H9 (cell line): Measurements from ENCODE around the gene RPL7L1. TPM values are rescaled to one million over a fixed set of nuclear protein-coding genes. Genes with fewer than 3 reads are reported as not detected.

Experiments
- DNase-seq: peaks from one replicate; pipeline ENCODE4 v3.0.0-alpha.2; 2017
- H2AFZ ChIP-seq: one replicate; pipeline ENCODE4 v1.6.1; 2013; ENCODE audit warnings: mild to moderate bottlenecking, low read length, control low read depth, moderate library complexity
- H2AK5ac ChIP-seq: 2 replicates; pipeline ENCODE4 v1.6.1; 2013; ENCODE audit warnings: low read length, control low read depth, mixed read lengths; ENCODE audit not compliant: insufficient read length
- H2BK120ac ChIP-seq: one replicate; pipeline ENCODE4 v1.6.1; 2013; ENCODE audit warnings: low read depth, mild to moderate bottlenecking, low read length, control low read depth, inconsistent platforms; ENCODE audit not compliant: poor library complexity, severe bottlenecking
- H2BK12ac ChIP-seq: 2 replicates; pipeline ENCODE4 v1.6.1; 2013; ENCODE audit warnings: low read length, control low read depth, mixed read lengths, low read depth; ENCODE audit not compliant: insufficient read length
- H2BK15ac ChIP-seq: 2 replicates; pipeline ENCODE4 v1.6.1; 2013; ENCODE audit warnings: low read depth, low read length, control low read depth
- H2BK20ac ChIP-seq: one replicate; pipeline ENCODE4 v1.6.1; 2013; ENCODE audit warnings: low read depth, mild to moderate bottlenecking, low read length, control low read depth, inconsistent platforms; ENCODE audit not compliant: poor library complexity, severe bottlenecking
- H2BK5ac ChIP-seq: 2 replicates; pipeline ENCODE4 v1.6.1; 2013; ENCODE audit warnings: low read length, control low read depth, mixed read lengths; ENCODE audit not compliant: insufficient read length
- H3K14ac ChIP-seq: 2 replicates; pipeline ENCODE4 v1.6.1; 2013; ENCODE audit warnings: low read length, control low read depth; ENCODE audit not compliant: insufficient read depth
- H3K18ac ChIP-seq: 2 replicates; pipeline ENCODE4 v1.6.1; 2013; ENCODE audit warnings: low read depth, mild to moderate bottlenecking, mixed read lengths, low read length, control low read depth; ENCODE audit not compliant: insufficient read length
- H3K23ac ChIP-seq: 2 replicates; pipeline ENCODE4 v1.6.1; 2013; ENCODE audit warnings: low read length, control low read depth, mixed read lengths, low read depth; ENCODE audit not compliant: insufficient read length
- H3K23me2 ChIP-seq: 2 replicates; pipeline ENCODE4 v1.6.1; 2013; ENCODE audit warnings: low read depth, mild to moderate bottlenecking, mixed read lengths, low read length, control low read depth; ENCODE audit not compliant: insufficient read length, poor library complexity, severe bottlenecking
- H3K27ac ChIP-seq: 2 replicates; pipeline ENCODE4 v1.5.1; 2013; ENCODE audit warnings: low read length, control low read depth, mixed read lengths, low read depth; ENCODE audit not compliant: insufficient read length
- H3K27me3 ChIP-seq: 2 replicates; pipeline ENCODE4 v1.6.1; 2013; ENCODE audit warnings: low read length, control low read depth, inconsistent platforms; ENCODE audit not compliant: insufficient read depth
- H3K4ac ChIP-seq: 2 replicates; pipeline ENCODE4 v1.6.1; 2013; ENCODE audit warnings: low read depth, mild to moderate bottlenecking, control low read depth, inconsistent platforms, low read length, moderate library complexity
- H3K4me1 ChIP-seq: 2 replicates; pipeline ENCODE4 v1.6.1; 2013; ENCODE audit warnings: low read length, control low read depth, inconsistent platforms; ENCODE audit not compliant: insufficient read depth
- H3K4me2 ChIP-seq: 2 replicates; pipeline ENCODE4 v1.6.1; 2013; ENCODE audit warnings: low read length, control low read depth, mixed read lengths; ENCODE audit not compliant: insufficient read length, insufficient read depth
- H3K56ac ChIP-seq: 2 replicates; pipeline ENCODE4 v1.6.1; 2013; ENCODE audit warnings: low read depth, mild to moderate bottlenecking, mixed read lengths, low read length, control low read depth; ENCODE audit not compliant: insufficient read length
- H3K79me1 ChIP-seq: 2 replicates; pipeline ENCODE4 v1.6.1; 2013; ENCODE audit warnings: low read depth, mild to moderate bottlenecking, moderate library complexity, low read length, control low read depth, inconsistent platforms; ENCODE audit not compliant: insufficient read depth, poor library complexity, severe bottlenecking
- H3K79me2 ChIP-seq: 2 replicates; pipeline ENCODE4 v1.6.1; 2013; ENCODE audit warnings: low read length, control low read depth, inconsistent platforms; ENCODE audit not compliant: insufficient read depth
- H3K9ac ChIP-seq: 2 replicates; pipeline ENCODE4 v1.6.1; 2013; ENCODE audit warnings: low read length, control low read depth, mixed read lengths; ENCODE audit not compliant: insufficient read length; ENCODE audit errors: extremely low read depth
- H3K9me3 ChIP-seq: one replicate; pipeline ENCODE4 v1.6.1; 2013; ENCODE audit warnings: low read depth, low read length, inconsistent platforms; ENCODE audit not compliant: control insufficient read depth
- H3T11ph ChIP-seq: one replicate; pipeline ENCODE4 v1.6.1; 2013; ENCODE audit warnings: mild to moderate bottlenecking, low read length, control low read depth, inconsistent platforms
- H4K20me1 ChIP-seq: one replicate; pipeline ENCODE4 v1.6.1; 2013; ENCODE audit not compliant: control insufficient read depth, insufficient read length, insufficient read depth
- H4K5ac ChIP-seq: 2 replicates; pipeline ENCODE4 v1.6.1; 2013; ENCODE audit warnings: low read depth, mild to moderate bottlenecking, mixed read lengths, low read length, control low read depth; ENCODE audit not compliant: insufficient read length
- H4K8ac ChIP-seq: replicated peaks from 2 replicates; pipeline ENCODE4 v1.6.1; 2013; ENCODE audit warnings: low read length, control low read depth, mixed read lengths, low read depth; ENCODE audit not compliant: insufficient read length
- H4K91ac ChIP-seq: 2 replicates; pipeline ENCODE4 v1.6.1; 2013; ENCODE audit warnings: low read depth, mild to moderate bottlenecking, moderate library complexity, mixed read lengths, low read length, control low read depth; ENCODE audit not compliant: insufficient read length
- H3K27ac Mint-ChIP-seq, 3 experiments: 2 replicates in 2 of 3; 3 replicates in 1 of 3; pipeline ENCODE4 v1.8.0; 2020 to 2021; ENCODE audit warnings: mixed read lengths in 3 of 3, mild to moderate bottlenecking in 1 of 3, moderate library complexity in 1 of 3
- H3K27me3 Mint-ChIP-seq: 2 replicates; pipeline ENCODE4 v1.8.0; 2021; ENCODE audit warnings: low read depth, mild to moderate bottlenecking, moderate library complexity, mixed read lengths
- H3K36me3 Mint-ChIP-seq, 3 experiments: 2 replicates in 2 of 3; 3 replicates in 1 of 3; pipeline ENCODE4 v1.8.0; 2020 to 2021; ENCODE audit warnings: low read depth in 3 of 3, mixed read lengths in 3 of 3; ENCODE audit not compliant: insufficient read depth in 1 of 3
- H3K4me1 Mint-ChIP-seq, 2 experiments: 2 replicates each; pipeline ENCODE4 v1.8.0; 2020; ENCODE audit warnings: mixed read lengths in 2 of 2
- H3K4me3 Mint-ChIP-seq, 2 experiments: 2 replicates in 1 of 2; 3 replicates in 1 of 2; pipeline ENCODE4 v1.8.0; 2020 to 2021; ENCODE audit warnings: mild to moderate bottlenecking in 2 of 2, mixed read lengths in 2 of 2, moderate library complexity in 1 of 2
- H3K9me3 Mint-ChIP-seq, 2 experiments: 2 replicates in 1 of 2; 3 replicates in 1 of 2; pipeline ENCODE4 v1.8.0; 2020; ENCODE audit warnings: mild to moderate bottlenecking in 2 of 2, mixed read lengths in 2 of 2, moderate library complexity in 1 of 2
- CTCF ChIP-seq: fragments of 200-600 bp; sonication (generic); conservative IDR thresholded peaks from 3 replicates; pipeline ENCODE4 v1.8.0; 2021; ENCODE audit warnings: antibody characterized with exemption, mild to moderate bottlenecking
- WGBS: extraction: QIAGEN DNeasy Blood & Tissue Kit; methylation state at CpG from one replicate; pipeline ENCODE4 v1.1.7; 2013; ENCODE audit warnings: missing lambda C conversion rate, low lambda C conversion rate, mixed read lengths; ENCODE audit not compliant: insufficient read length; ENCODE audit errors: extremely low coverage; 5-methylcytosine and 5-hydroxymethylcytosine counted together
- total RNA-seq: library from RNA; stranded (reverse); gene quantifications from 2 replicates; pipeline ENCODE4 v1.2.1, GENCODE V29; 2021

Gene RPL7L1
- total RNA-seq, 1 experiment from 2014 or later: 130 TPM

- Histone ChIP-seq H3K18ac (no peak overlapping the region), H3T11ph (no peak overlapping the region), H4K8ac (no peak overlapping the region), H3K4me1 (no peaks in the 10 kb centered on the region), H3K14ac (no peak overlapping the region), H2BK12ac (no peak overlapping the region), H2AK5ac (no peak overlapping the region), H3K9ac (no peak overlapping the region), H2BK15ac (no peak overlapping the region), H4K5ac (no peak overlapping the region), H2BK5ac (no peak overlapping the region), H3K9me3 (no peaks in the 10 kb centered on the region), H3K4ac (no peak overlapping the region), H2BK120ac (no peak overlapping the region), H3K27me3 (no peaks in the 10 kb centered on the region), H3K4me2 (no peak overlapping the region), H3K79me1 (no peaks in the 10 kb centered on the region), H2BK20ac (no peak overlapping the region), H2AFZ (no peak overlapping the region), H3K23ac (no peak overlapping the region), H4K20me1 (no peaks in the 10 kb centered on the region), H3K56ac (no peak overlapping the region), H3K79me2 (no peaks in the 10 kb centered on the region), H3K23me2 (peaks cover 4% of the 10 kb centered on the region), H3K27ac (no peak overlapping the region), H4K91ac (no peak overlapping the region)
- no peaks in the 10 kb centered on the region; the same call in 1 of the 2 replicates for H3K27me3 Mint-ChIP-seq
- no peak overlapping the region for H3K4me3 Mint-ChIP-seq
- H3K4me1 Mint-ChIP-seq: peaks cover 4 to 9% of the 10 kb centered on the region in 2 experiments
- no CpG with 5 or more reads among the region's 2 CpGs for WGBS
- TF ChIP-seq CTCF: no peak
- H3K27ac Mint-ChIP-seq: no peak overlapping the region
- H3K9me3 Mint-ChIP-seq: no peaks in the 10 kb centered on the region
- H3K36me3 Mint-ChIP-seq: peaks cover 0 to 1% (median 0%) of the 10 kb centered on the region in 3 experiments; a peak in 1 of 7 replicates
- no peak for DNase-seq
Observed at GRCh38 chr6:42923666-42924065, 44.2 kb downstream of the RPL7L1 start.
